Measurements from ENCODE around the gene SYP. TPM values are rescaled to one million over a fixed set of nuclear protein-coding genes. Genes with fewer than 3 reads are reported as not detected.
"Not testable (repeated sequence)": the region's sequence is repeated elsewhere in the genome, so short reads cannot be mapped to it uniquely, and the experiment has no call there.

SYP gene
- total and polyA plus RNA-seq, 10 of the 15 experiments (the other 5 are each of a cell fraction or from before 2014, with no cell fraction given): 0.34 to 1.7 (median 0.74) TPM

DNA sequence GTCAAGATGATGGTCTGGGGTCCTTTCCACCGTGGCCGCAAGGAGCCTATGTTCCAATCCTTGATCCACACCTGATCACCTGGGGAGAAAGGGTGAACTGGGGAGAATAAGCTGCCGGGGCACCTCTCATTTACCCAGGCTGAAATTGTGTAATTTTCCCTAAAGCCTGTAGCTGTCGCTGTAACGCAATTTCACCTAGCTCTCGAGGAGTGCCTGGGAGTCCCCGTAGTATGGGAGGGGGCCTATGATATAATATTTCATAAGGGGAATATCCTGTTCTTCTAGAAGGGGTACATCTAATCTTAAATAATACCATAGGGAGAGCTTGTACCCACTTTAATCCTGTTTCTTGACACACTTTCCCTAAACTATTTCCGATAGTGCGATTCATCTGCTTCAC is 57.7 kb downstream of the SYP start:
- intact Hi-C loops (cut with micrococcal nuclease; ENCODE audit: unreplicated experiment); H3K9me3 ChIP-seq (replicated peaks; ENCODE audit: control insufficient read depth, insufficient read depth, low read length); DNase-seq (ENCODE audit: low read depth, low spot score); in situ Hi-C loops (cut with MboI); H3K27me3 ChIP-seq (replicated peaks in 1 of 2; ENCODE audit: control insufficient read depth in 2 of 2, insufficient read depth in 2 of 2, low read length in 1 of 2); H3K4me3 ChIP-seq; H3K4me2 ChIP-seq (ENCODE audit: control insufficient read depth, insufficient read depth); POLR2A ChIA-PET; FAIRE-seq; H3K9ac ChIP-seq (ENCODE audit: control insufficient read depth, insufficient read depth, low read length); BruUV-seq (replicated peaks); H3K27ac ChIP-seq (ENCODE audit: control insufficient read depth, insufficient read depth); H4K20me1 ChIP-seq (ENCODE audit: control insufficient read depth, insufficient read depth); H3K79me2 ChIP-seq (ENCODE audit: control insufficient read depth, insufficient read depth, low read length); H2AFZ ChIP-seq (ENCODE audit: control insufficient read depth, low read depth, low read length); H3K36me3 ChIP-seq (ENCODE audit: control insufficient read depth in 2 of 2, insufficient read depth in 2 of 2, low read length in 1 of 2); ATAC-seq; H3K4me1 ChIP-seq (ENCODE audit: control insufficient read depth, insufficient read depth, low read length): not testable (repeated sequence)
- TF ChIP-seq RAD21 (IDR thresholded peaks at IDR 0.05; ENCODE audit: insufficient read depth, low read depth, low read length): 0 out of 2 replicates have a peak, but pooled peaks have one; percentile 8
- TF ChIP-seq, protein P1, sequence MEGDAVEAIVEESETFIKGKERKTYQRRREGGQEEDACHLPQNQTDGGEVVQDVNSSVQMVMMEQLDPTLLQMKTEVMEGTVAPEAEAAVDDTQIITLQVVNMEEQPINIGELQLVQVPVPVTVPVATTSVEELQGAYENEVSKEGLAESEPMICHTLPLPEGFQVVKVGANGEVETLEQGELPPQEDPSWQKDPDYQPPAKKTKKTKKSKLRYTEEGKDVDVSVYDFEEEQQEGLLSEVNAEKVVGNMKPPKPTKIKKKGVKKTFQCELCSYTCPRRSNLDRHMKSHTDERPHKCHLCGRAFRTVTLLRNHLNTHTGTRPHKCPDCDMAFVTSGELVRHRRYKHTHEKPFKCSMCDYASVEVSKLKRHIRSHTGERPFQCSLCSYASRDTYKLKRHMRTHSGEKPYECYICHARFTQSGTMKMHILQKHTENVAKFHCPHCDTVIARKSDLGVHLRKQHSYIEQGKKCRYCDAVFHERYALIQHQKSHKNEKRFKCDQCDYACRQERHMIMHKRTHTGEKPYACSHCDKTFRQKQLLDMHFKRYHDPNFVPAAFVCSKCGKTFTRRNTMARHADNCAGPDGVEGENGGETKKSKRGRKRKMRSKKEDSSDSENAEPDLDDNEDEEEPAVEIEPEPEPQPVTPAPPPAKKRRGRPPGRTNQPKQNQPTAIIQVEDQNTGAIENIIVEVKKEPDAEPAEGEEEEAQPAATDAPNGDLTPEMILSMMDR (IDR thresholded peaks at IDR 0.05 in 2 of 3, conservative IDR thresholded peaks at IDR 0.05 in 1 of 3; ENCODE audit: control insufficient read depth in 2 of 3, extremely low read depth in 1 of 3, insufficient read depth in 1 of 3, low read depth in 3 of 3, low read length in 3 of 3): peak in 2 of 3 experiments; percentile 30 to 40; a peak in 2 of 6 replicates
- WGBS (ENCODE audit: insufficient coverage, insufficient replicate concordance, low lambda C conversion rate, missing lambda C conversion rate): 63% methylated on average over 9 of the region's 9 CpGs
- CTCF ChIA-PET: interaction anchor here (0.6 to 4.3 kb wide), 13 partner anchors 9 to 126 kb away, joined by 3 to 27 read pairs (median 6); no protein-coding TSS in a partner anchor
- RAD21 ChIA-PET (ENCODE audit: unreplicated experiment): interaction anchor here (0.9 to 1.9 kb wide), 5 partner anchors 13 to 127 kb away, joined by 3 to 6 read pairs (median 4); no protein-coding TSS in a partner anchor
- SMC1A ChIA-PET (ENCODE audit: uncharacterized antibody, unreplicated experiment): interaction anchor here (0.8 to 2.4 kb wide), 4 partner anchors 13 to 50 kb away, joined by 3 to 7 read pairs (median 4); no protein-coding TSS in a partner anchor

GRCh38 chrX:49139713-49140112 is 60.3 kb downstream of the SYP start:
- Histone ChIP-seq H3K9ac (ENCODE audit: control insufficient read depth, insufficient read depth, low read length) (no peak overlapping the region), H3K27me3 (replicated peaks in 1 of 2; ENCODE audit: control insufficient read depth in 2 of 2, insufficient read depth in 2 of 2, low read length in 1 of 2) (no peaks in the 10 kb centered on the region), H2AFZ (ENCODE audit: control insufficient read depth, low read depth, low read length) (no peak overlapping the region), H3K36me3 (ENCODE audit: control insufficient read depth in 2 of 2, insufficient read depth in 2 of 2, low read length in 1 of 2) (no peaks in the 10 kb centered on the region), H3K9me3 (replicated peaks; ENCODE audit: control insufficient read depth, insufficient read depth, low read length) (no peaks in the 10 kb centered on the region; the same call in 2 of the 3 replicates), H3K4me3 (no peak overlapping the region), H3K79me2 (ENCODE audit: control insufficient read depth, insufficient read depth, low read length) (no peaks in the 10 kb centered on the region), H3K4me1 (ENCODE audit: control insufficient read depth, insufficient read depth, low read length) (no peaks in the 10 kb centered on the region), H4K20me1 (ENCODE audit: control insufficient read depth, insufficient read depth) (no peaks in the 10 kb centered on the region), H3K27ac (ENCODE audit: control insufficient read depth, insufficient read depth) (no peak overlapping the region), H3K4me2 (ENCODE audit: control insufficient read depth, insufficient read depth) (no peak overlapping the region)
- no TSS peak for BruUV-seq (replicated peaks)
- WGBS (ENCODE audit: insufficient coverage, insufficient replicate concordance, low lambda C conversion rate, missing lambda C conversion rate): 46% methylated on average over 4 of the region's 4 CpGs
- DNase-seq (ENCODE audit: low read depth, low spot score) (no peak), FAIRE-seq (no peak), ATAC-seq (no peak)
- in situ Hi-C loops (cut with MboI) (no loop called here), intact Hi-C loops (cut with micrococcal nuclease; ENCODE audit: unreplicated experiment) (no loop called here)
- ChIA-PET RAD21 (ENCODE audit: unreplicated experiment) (no interaction called here), CTCF (interaction anchor here (0.8 kb wide), 1 partner anchor 27 kb away, joined by 3 read pairs; no protein-coding TSS in a partner anchor), SMC1A (ENCODE audit: uncharacterized antibody, unreplicated experiment) (no interaction called here), POLR2A (no interaction called here)
- TF ChIP-seq, protein P2, sequence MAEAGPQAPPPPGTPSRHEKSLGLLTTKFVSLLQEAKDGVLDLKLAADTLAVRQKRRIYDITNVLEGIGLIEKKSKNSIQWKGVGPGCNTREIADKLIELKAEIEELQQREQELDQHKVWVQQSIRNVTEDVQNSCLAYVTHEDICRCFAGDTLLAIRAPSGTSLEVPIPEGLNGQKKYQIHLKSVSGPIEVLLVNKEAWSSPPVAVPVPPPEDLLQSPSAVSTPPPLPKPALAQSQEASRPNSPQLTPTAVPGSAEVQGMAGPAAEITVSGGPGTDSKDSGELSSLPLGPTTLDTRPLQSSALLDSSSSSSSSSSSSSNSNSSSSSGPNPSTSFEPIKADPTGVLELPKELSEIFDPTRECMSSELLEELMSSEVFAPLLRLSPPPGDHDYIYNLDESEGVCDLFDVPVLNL (IDR thresholded peaks at IDR 0.05; ENCODE audit: low read depth, low read length): no peak
- no peak for TF ChIP-seq ASH2L (IDR thresholded peaks at IDR 0.05; ENCODE audit: borderline replicate concordance, low read depth)
- no peak for TF ChIP-seq BCL11A (IDR thresholded peaks at IDR 0.05; ENCODE audit: low read depth, low read length)
- TF ChIP-seq, protein P3, sequence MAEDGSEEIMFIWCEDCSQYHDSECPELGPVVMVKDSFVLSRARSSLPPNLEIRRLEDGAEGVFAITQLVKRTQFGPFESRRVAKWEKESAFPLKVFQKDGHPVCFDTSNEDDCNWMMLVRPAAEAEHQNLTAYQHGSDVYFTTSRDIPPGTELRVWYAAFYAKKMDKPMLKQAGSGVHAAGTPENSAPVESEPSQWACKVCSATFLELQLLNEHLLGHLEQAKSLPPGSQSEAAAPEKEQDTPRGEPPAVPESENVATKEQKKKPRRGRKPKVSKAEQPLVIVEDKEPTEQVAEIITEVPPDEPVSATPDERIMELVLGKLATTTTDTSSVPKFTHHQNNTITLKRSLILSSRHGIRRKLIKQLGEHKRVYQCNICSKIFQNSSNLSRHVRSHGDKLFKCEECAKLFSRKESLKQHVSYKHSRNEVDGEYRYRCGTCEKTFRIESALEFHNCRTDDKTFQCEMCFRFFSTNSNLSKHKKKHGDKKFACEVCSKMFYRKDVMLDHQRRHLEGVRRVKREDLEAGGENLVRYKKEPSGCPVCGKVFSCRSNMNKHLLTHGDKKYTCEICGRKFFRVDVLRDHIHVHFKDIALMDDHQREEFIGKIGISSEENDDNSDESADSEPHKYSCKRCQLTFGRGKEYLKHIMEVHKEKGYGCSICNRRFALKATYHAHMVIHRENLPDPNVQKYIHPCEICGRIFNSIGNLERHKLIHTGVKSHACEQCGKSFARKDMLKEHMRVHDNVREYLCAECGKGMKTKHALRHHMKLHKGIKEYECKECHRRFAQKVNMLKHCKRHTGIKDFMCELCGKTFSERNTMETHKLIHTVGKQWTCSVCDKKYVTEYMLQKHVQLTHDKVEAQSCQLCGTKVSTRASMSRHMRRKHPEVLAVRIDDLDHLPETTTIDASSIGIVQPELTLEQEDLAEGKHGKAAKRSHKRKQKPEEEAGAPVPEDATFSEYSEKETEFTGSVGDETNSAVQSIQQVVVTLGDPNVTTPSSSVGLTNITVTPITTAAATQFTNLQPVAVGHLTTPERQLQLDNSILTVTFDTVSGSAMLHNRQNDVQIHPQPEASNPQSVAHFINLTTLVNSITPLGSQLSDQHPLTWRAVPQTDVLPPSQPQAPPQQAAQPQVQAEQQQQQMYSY (CRISPR knock-in tag; IDR thresholded peaks at IDR 0.05): no peak
- no peak for TF ChIP-seq ETV6 (conservative IDR thresholded peaks at IDR 0.05 in 1 of 2, IDR thresholded peaks at IDR 0.05 in 1 of 2; ENCODE audit: borderline replicate concordance in 1 of 2, low read depth in 1 of 2)
- no peak for TF ChIP-seq MYC (IDR thresholded peaks at IDR 0.05; ENCODE audit: insufficient read depth, insufficient read length, insufficient replicate concordance, low read length, severe bottlenecking)

All from GM12878 (cell line).